CD8-positive, alpha-beta memory T cell (primary cell): ENCODE data around the gene BTBD3. TPM values are rescaled to one million over a fixed set of nuclear protein-coding genes. Genes with fewer than 3 reads are reported as not detected.

Source experiments
- CTCF ChIA-PET: fragments of 350-600 bp; sonication (Branson Sonifier 250); formaldehyde crosslinking; loops from one replicate; lab custom pipeline; 2021; ENCODE audit warnings: antibody characterized with exemption; lab: Charles Lee
- POLR2A ChIA-PET: fragments of 350-600 bp; sonication (Branson Sonifier 250); formaldehyde crosslinking; loops from one replicate; lab custom pipeline; 2021; ENCODE audit warnings: antibody characterized with exemption; lab: Charles Lee
- DNase-seq, 5 donors: peaks; one replicate each; pipeline versions ENCODE4 v3.0.0 to v3.0.0-alpha.2; 2020 to 2022; ENCODE audit warnings: mixed read lengths in 1 of 5
- H3K27ac ChIP-seq: one replicate; pipeline ENCODE4 v1.7.0; 2013; ENCODE audit warnings: low read depth, mild to moderate bottlenecking, low read length, moderate library complexity
- H3K27me3 ChIP-seq: 2 replicates; pipeline ENCODE4 v1.7.0; 2013; ENCODE audit warnings: low read length, mild to moderate bottlenecking; ENCODE audit not compliant: insufficient read depth, poor library complexity, severe bottlenecking
- H3K36me3 ChIP-seq: 2 replicates; pipeline ENCODE4 v1.7.0; 2013; ENCODE audit warnings: mild to moderate bottlenecking, low read length, moderate library complexity; ENCODE audit not compliant: insufficient read depth
- H3K4me1 ChIP-seq: 2 replicates; pipeline ENCODE4 v1.7.0; 2013; ENCODE audit warnings: mild to moderate bottlenecking, low read length, moderate library complexity; ENCODE audit not compliant: insufficient read depth
- H3K4me3 ChIP-seq: 2 replicates; pipeline ENCODE4 v1.7.0; 2013; ENCODE audit warnings: mild to moderate bottlenecking, low read length
- H3K9me3 ChIP-seq: 2 replicates; pipeline ENCODE4 v1.7.0; 2013; ENCODE audit warnings: mild to moderate bottlenecking, low read length
- H3K27ac Mint-ChIP-seq, 8 donors: one replicate each; pipeline ENCODE4 v1.8.0; 2020 to 2021; ENCODE audit warnings: mixed read lengths in 8 of 8, mild to moderate bottlenecking in 6 of 8, inconsistent platforms in 3 of 8, moderate library complexity in 3 of 8
- H3K27me3 Mint-ChIP-seq, 2 donors: one replicate each; pipeline ENCODE4 v1.8.0; 2020 to 2021; ENCODE audit warnings: mixed read lengths in 2 of 2, mild to moderate bottlenecking in 1 of 2, moderate library complexity in 1 of 2
- H3K36me3 Mint-ChIP-seq, 3 donors: one replicate each; pipeline ENCODE4 v1.8.0; 2020 to 2021; ENCODE audit warnings: mixed read lengths in 3 of 3, inconsistent platforms in 1 of 3, mild to moderate bottlenecking in 1 of 3
- H3K4me1 Mint-ChIP-seq, 3 donors: one replicate each; pipeline ENCODE4 v1.8.0; 2020 to 2021; ENCODE audit warnings: mixed read lengths in 3 of 3, inconsistent platforms in 1 of 3, mild to moderate bottlenecking in 1 of 3
- H3K4me3 Mint-ChIP-seq, 7 donors: one replicate each; pipeline ENCODE4 v1.8.0; 2020 to 2021; ENCODE audit warnings: mixed read lengths in 7 of 7, mild to moderate bottlenecking in 6 of 7, moderate library complexity in 4 of 7, inconsistent platforms in 2 of 7
- H3K9me3 Mint-ChIP-seq, 5 donors: one replicate each; pipeline ENCODE4 v1.8.0; 2020 to 2022; ENCODE audit warnings: mixed read lengths in 5 of 5, mild to moderate bottlenecking in 3 of 5, moderate library complexity in 2 of 5, inconsistent platforms in 1 of 5
- polyA plus RNA-seq: library from polyadenylated mRNA; unstranded; fragments of 300-500 nt; fragmentation: Illumina TruSeq; gene quantifications from one replicate; pipeline ENCODE4 v1.2.3, GENCODE V29; 2021
- total RNA-seq, 2 experiments: library from RNA; stranded (reverse); gene quantifications; one replicate each; pipeline ENCODE4 v1.2.3, GENCODE V29; 2021

The BTBD3 gene
- total and polyA plus RNA-seq, 3 experiments from 2014 or later, result 0.18 to 0.80 (median 0.37) TPM

DNA sequence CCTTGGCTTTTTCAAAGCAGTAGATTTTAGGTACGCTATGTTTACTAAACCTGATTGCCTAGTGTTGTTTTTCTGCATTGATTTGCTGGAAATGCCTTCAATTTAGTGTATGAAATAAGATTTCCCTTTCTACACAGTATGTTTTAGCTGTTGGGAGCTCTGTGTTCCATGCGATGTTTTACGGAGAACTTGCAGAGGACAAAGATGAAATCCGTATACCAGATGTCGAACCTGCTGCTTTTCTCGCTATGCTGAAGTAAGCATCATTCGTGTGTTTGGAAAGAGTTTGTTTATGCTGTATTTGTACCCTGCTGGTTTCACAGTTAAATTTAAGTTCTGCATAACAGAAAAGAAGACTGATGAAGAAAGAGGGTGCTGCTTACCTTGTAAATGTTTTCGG lies 1.9 kb downstream of the BTBD3 start:
- no peaks in the 10 kb centered on the region for H3K27me3 Mint-ChIP-seq
- Histone ChIP-seq H3K9me3 (no peaks in the 10 kb centered on the region), H3K4me3 (no peak overlapping the region), H3K27ac (no peak overlapping the region), H3K27me3 (no peaks in the 10 kb centered on the region), H3K36me3 (no peaks in the 10 kb centered on the region), H3K4me1 (no peaks in the 10 kb centered on the region)
- H3K4me3 Mint-ChIP-seq, result no peak overlapping the region
- POLR2A ChIA-PET, result no interaction called here
- no peaks in the 10 kb centered on the region for H3K36me3 Mint-ChIP-seq
- no peaks in the 10 kb centered on the region for H3K4me1 Mint-ChIP-seq
- no peak overlapping the region for H3K27ac Mint-ChIP-seq
- CTCF ChIA-PET, result no interaction called here
- peaks cover 0 to 20% (median 2%) of the 10 kb centered on the region in 5 donors for H3K9me3 Mint-ChIP-seq
- no peak for DNase-seq

DNA sequence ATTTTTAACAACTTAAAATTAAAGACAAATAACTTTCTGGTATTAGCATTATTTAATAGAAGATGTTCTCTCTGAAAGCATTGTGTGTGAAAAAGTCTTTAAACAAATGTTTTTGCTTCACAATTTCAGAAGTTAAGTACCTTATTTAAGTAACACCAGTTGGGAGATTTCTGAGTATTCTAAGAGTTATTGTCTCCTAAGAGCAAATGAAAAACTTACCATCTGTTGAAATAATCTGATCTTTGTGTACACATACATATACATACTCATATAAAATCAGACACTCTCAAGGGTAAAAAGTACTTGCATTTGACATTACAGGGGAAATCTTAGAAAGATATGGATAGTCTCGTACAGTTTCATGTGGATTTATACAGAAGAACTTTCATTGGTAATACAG lies 2.4 kb downstream of the BTBD3 start:
- POLR2A ChIA-PET, result no interaction called here
- no peaks in the 10 kb centered on the region for H3K36me3 Mint-ChIP-seq
- H3K27ac ChIP-seq, result no peak overlapping the region

DNA sequence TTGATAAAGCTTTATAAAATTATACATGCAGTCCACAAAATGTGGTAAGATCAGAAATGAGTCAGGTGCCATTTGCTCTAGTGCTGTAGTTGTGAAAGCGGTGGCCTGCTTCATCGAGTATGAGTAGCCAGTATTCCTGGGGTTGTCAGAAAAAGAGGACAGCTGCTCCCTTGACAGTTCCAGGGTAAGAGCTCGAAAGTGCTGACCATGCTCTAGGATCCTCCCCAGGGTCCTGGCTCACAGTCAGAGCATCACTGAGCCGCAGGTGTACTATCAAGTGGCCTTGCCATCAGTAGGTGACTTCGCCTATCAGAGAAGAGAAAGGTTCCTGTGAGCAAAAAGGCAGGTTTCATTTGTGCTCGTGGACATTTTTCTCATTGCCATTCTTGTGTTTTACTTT lies 3.6 kb downstream of the BTBD3 start:
- Mint-ChIP-seq H3K9me3 (peaks cover 0 to 9% (median 2%) of the 10 kb centered on the region in 5 donors), H3K27me3 (no peaks in the 10 kb centered on the region), H3K4me3 (no peak overlapping the region), H3K27ac (no peak overlapping the region), H3K36me3 (no peaks in the 10 kb centered on the region), H3K4me1 (no peaks in the 10 kb centered on the region)
- Histone ChIP-seq H3K4me1 (no peaks in the 10 kb centered on the region), H3K27me3 (no peaks in the 10 kb centered on the region), H3K4me3 (no peak overlapping the region), H3K9me3 (no peaks in the 10 kb centered on the region), H3K36me3 (no peaks in the 10 kb centered on the region), H3K27ac (no peak overlapping the region)
- ChIA-PET CTCF (no interaction called here), POLR2A (no interaction called here)
- DNase-seq, result no peak

More for the DNA sequence above, 2.4 kb downstream of the BTBD3 start:
- no peaks in the 10 kb centered on the region for H3K36me3 ChIP-seq
- DNase-seq, result no peak
- CTCF ChIA-PET, result no interaction called here
- H3K9me3 Mint-ChIP-seq, result peaks cover 0 to 16% (median 2%) of the 10 kb centered on the region in 5 donors
- H3K27ac Mint-ChIP-seq, result no peak overlapping the region
- H3K4me3 Mint-ChIP-seq, result no peak overlapping the region
- H3K9me3 ChIP-seq, result no peaks in the 10 kb centered on the region
- no peak overlapping the region for H3K4me3 ChIP-seq
- no peaks in the 10 kb centered on the region for H3K4me1 Mint-ChIP-seq
- H3K27me3 Mint-ChIP-seq, result no peaks in the 10 kb centered on the region
- no peaks in the 10 kb centered on the region for H3K27me3 ChIP-seq
- H3K4me1 ChIP-seq, result no peaks in the 10 kb centered on the region

DNA sequence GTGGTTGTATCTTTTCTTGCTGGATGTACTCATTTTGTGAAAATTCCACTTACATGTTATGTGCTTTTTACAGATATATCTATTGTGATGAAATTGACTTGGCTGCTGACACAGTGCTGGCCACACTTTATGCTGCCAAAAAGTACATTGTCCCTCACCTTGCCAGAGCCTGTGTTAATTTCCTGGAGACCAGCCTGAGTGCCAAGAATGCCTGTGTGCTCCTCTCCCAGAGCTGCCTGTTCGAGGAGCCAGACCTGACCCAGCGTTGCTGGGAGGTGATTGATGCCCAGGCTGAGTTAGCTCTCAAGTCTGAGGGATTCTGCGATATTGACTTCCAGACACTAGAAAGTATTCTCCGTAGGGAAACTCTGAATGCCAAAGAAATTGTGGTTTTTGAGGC lies 4.9 kb downstream of the BTBD3 start:
- no peak overlapping the region for H3K4me3 Mint-ChIP-seq
- H3K4me1 Mint-ChIP-seq, result no peaks in the 10 kb centered on the region
- peaks cover 0 to 11% (median 2%) of the 10 kb centered on the region in 5 donors for H3K9me3 Mint-ChIP-seq
- POLR2A ChIA-PET, result no interaction called here
- no peaks in the 10 kb centered on the region for H3K9me3 ChIP-seq
- CTCF ChIA-PET, result no interaction called here
- H3K36me3 Mint-ChIP-seq, result no peaks in the 10 kb centered on the region
- H3K4me1 ChIP-seq, result no peaks in the 10 kb centered on the region
- no peak overlapping the region for H3K4me3 ChIP-seq
- H3K27ac ChIP-seq, result no peak overlapping the region
- no peak for DNase-seq
- H3K36me3 ChIP-seq, result no peaks in the 10 kb centered on the region
- H3K27ac Mint-ChIP-seq, result no peak overlapping the region
- H3K27me3 ChIP-seq, result no peaks in the 10 kb centered on the region
- H3K27me3 Mint-ChIP-seq, result no peaks in the 10 kb centered on the region

DNA sequence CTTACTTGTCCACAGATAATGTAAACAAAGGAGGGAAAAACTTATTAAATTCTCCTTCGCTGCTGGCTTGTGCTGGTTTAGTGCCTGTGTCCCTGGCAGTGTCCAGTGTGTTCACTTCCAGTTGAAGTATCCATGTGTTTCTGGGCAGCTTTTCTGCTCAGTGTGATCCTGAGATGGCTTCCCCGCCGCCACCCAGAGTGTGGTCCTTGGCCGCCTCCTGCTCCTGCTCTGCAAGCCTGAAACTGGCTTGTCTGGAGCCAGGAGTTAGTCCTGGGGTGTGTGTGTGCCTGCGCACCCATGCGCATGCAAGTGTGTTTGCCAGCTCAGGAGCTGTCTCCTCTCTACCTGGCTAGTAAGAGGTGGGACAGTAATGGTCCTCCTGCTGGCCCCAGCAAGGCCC lies 7.2 kb downstream of the BTBD3 start:
- ChIA-PET CTCF (no interaction called here), POLR2A (no interaction called here)
- H3K27ac Mint-ChIP-seq, result no peak overlapping the region
- Histone ChIP-seq H3K27ac (no peak overlapping the region), H3K27me3 (no peaks in the 10 kb centered on the region), H3K4me1 (no peaks in the 10 kb centered on the region), H3K9me3 (no peaks in the 10 kb centered on the region), H3K4me3 (no peak overlapping the region), H3K36me3 (no peaks in the 10 kb centered on the region)
- H3K9me3 Mint-ChIP-seq, result peaks cover 0 to 11% (median 2%) of the 10 kb centered on the region in 5 donors
- H3K27me3 Mint-ChIP-seq, result no peaks in the 10 kb centered on the region
- no peak overlapping the region for H3K4me3 Mint-ChIP-seq
- no peaks in the 10 kb centered on the region for H3K36me3 Mint-ChIP-seq
- no peaks in the 10 kb centered on the region for H3K4me1 Mint-ChIP-seq
- no peak for DNase-seq

DNA sequence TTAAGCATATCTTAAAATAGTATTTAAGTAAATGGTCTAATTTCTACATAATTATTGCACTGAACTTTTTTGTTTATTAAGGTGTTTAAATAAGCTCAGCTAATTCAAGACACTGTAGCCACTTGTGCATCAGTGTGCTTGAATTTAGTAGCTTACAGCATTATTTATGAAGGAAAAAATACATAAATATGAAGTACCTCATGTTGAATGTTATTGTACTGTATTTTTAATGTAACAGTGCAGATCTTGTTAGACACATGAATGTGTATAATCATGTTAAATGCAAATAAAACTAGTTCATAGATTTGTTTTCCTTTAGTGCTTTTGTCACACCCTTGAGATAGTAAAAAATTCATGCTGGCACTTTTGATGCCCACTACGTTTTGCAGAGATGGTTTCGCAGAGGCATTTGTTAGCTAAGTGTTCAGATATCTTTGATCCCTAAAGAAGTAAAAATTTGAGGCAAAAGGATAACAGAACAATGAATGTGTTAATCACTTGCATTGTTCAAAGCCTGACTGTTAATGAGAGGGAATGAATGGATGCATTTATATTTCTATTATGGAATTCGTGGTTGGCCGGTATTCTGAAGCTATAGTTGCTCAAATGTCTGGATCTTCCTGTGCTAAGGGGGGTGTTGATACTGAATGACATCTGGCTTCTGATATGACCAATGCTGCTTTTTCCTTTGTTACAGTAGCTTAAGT lies 8.8 kb downstream of the BTBD3 start:
- Histone ChIP-seq H3K9me3 (no peaks in the 10 kb centered on the region), H3K4me1 (no peaks in the 10 kb centered on the region), H3K4me3 (no peak overlapping the region), H3K36me3 (no peaks in the 10 kb centered on the region), H3K27me3 (no peaks in the 10 kb centered on the region), H3K27ac (no peak overlapping the region)
- no peak for DNase-seq
- Mint-ChIP-seq H3K36me3 (no peaks in the 10 kb centered on the region), H3K27me3 (no peaks in the 10 kb centered on the region), H3K4me1 (no peaks in the 10 kb centered on the region), H3K27ac (no peak overlapping the region), H3K4me3 (no peak overlapping the region), H3K9me3 (peaks cover 0 to 11% (median 2%) of the 10 kb centered on the region in 5 donors)
- POLR2A ChIA-PET, result no interaction called here
- CTCF ChIA-PET, result no interaction called here

DNA sequence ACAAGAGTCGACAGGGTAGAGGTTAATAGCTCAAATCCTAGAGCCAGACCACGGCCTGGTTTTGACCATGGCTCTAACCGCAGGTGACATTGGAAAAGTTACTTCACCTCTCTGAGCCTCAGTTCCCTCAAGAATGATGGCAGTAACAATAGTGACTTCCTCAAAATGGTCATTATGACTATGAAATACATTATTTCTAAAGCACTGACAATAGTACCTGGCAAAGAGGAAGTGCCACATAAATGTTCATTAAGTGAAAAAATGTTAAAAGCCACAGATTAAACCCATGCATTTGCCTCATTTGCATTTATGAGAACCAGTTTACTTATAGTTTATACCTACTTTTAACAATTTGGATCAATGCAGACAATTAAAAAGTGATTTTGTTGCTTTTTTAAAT lies 12.3 kb downstream of the BTBD3 start:
- Histone ChIP-seq H3K27ac (no peak overlapping the region), H3K4me1 (no peaks in the 10 kb centered on the region), H3K4me3 (no peak overlapping the region), H3K27me3 (no peaks in the 10 kb centered on the region), H3K36me3 (no peaks in the 10 kb centered on the region), H3K9me3 (no peaks in the 10 kb centered on the region)
- DNase-seq, result no peak
- Mint-ChIP-seq H3K4me1 (no peaks in the 10 kb centered on the region), H3K27ac (no peak overlapping the region), H3K36me3 (peaks cover 0 to 2% (median 0%) of the 10 kb centered on the region in 3 donors), H3K27me3 (no peaks in the 10 kb centered on the region), H3K4me3 (no peak overlapping the region), H3K9me3 (peaks cover 0 to 11% (median 3%) of the 10 kb centered on the region in 5 donors)
- CTCF ChIA-PET, result no interaction called here
- POLR2A ChIA-PET, result no interaction called here

DNA sequence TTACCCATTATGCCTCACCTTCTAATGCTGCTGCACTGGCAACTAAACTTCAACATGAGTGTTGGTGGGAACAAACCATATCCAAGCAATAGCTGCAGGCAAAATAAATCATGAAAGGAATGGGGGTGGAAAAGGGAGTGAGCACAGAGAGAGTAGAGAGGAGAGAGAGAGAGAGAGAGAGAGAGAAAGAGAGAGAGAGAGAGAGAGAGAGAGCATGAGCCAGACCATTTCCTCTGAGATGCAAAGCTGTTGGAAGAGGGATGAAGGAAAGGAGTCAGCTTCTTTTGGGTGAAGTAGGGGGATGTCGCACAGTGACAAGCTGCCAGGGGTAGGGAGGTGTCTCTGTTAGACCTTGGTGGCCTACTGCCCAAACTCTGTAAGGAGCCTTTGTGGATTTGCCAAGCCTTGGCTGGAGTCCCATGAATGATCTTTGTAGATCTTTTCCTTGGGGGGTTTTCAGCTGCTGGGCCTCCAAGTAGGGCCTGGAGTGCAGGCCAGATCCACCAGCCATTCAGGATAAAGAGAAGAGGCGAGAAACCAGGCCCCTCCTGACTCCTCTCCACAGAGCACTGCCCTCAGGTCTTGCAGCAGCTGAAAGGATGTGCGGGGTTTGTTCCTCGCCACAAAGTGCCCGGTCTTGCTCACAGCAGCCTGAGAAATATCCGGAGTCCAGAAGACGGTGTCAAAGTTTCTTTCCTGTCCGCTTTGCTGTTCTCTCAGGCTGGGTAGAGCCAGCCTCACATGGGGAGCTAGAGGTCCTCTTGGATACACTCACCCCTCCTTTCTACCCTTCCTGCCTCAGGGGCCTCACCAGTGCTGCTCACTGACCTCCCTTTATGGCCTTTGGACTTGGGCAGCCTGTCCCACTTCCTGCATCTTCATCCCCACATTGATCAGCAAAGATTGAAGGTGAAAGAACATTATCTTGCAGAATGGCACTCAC lies 17.8 kb downstream of the BTBD3 start:
- Mint-ChIP-seq H3K9me3 (peaks cover 0 to 20% (median 9%) of the 10 kb centered on the region in 5 donors), H3K36me3 (peaks cover 0 to 2% (median 0%) of the 10 kb centered on the region in 3 donors), H3K27ac (no peak overlapping the region), H3K27me3 (no peaks in the 10 kb centered on the region), H3K4me1 (no peaks in the 10 kb centered on the region), H3K4me3 (no peak overlapping the region)
- H3K9me3 ChIP-seq, result no peaks in the 10 kb centered on the region
- no peak overlapping the region for H3K27ac ChIP-seq
- ChIA-PET POLR2A (no interaction called here), CTCF (no interaction called here)
- no peak overlapping the region for H3K4me3 ChIP-seq
- no peaks in the 10 kb centered on the region for H3K36me3 ChIP-seq
- no peaks in the 10 kb centered on the region for H3K4me1 ChIP-seq
- no peak for DNase-seq
- no peaks in the 10 kb centered on the region for H3K27me3 ChIP-seq
